Esophagus muscularis mucosa (tissue), 4 donors: ENCODE data around the gene TANC1.

Experiments used
- EP300 ChIP-seq: sonication (generic); formaldehyde crosslinking; IDR thresholded peaks from one replicate; pipeline ENCODE4 v1.6.1; 2017; ENCODE audit warnings: antibody characterized with exemption
- POLR2A ChIP-seq: fragments of 450-650 bp; IDR thresholded peaks from one replicate; pipeline ENCODE4 v1.6.1; 2017; ENCODE audit warnings: antibody characterized with exemption, moderate library complexity, mild to moderate bottlenecking, low read depth
- POLR2AphosphoS5 ChIP-seq, 2 donors: sonication (generic); formaldehyde crosslinking; IDR thresholded peaks; one replicate each; pipeline ENCODE4 v1.6.1; 2017; ENCODE audit warnings: antibody characterized with exemption in 2 of 2
- TF ChIP-seq, protein P1 (sequence below), 3 experiments: fragments of 200-600 bp in 2 of 3; fragments of 450-650 bp in 1 of 3; sonication (generic) in 2 of 3; IDR thresholded peaks; one replicate each; pipeline ENCODE4 v1.5.1; 2017 to 2019; ENCODE audit warnings: antibody characterized with exemption in 3 of 3, mild to moderate bottlenecking in 2 of 3, moderate library complexity in 1 of 3

DNA sequence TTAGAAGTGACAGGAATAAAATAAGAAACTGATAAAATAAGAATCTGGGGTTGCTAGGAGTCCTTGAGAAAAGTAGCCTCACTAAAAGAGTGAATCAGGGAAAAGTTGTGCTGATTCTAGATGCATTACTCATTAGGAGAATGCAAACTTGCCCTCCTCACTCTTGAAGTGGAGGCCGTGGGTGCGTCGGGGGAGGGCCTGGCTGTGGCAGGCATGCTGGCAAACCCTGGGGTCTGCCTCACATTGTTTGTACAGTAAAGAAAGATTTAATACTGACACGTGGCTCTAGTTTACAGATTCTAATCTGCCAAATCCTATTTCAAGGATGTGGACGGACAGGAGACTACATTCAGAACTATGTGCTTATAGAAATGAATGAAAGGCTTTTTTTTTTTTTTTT lies 41.9 kb downstream of the TANC1 start:
- TF ChIP-seq, protein P1, sequence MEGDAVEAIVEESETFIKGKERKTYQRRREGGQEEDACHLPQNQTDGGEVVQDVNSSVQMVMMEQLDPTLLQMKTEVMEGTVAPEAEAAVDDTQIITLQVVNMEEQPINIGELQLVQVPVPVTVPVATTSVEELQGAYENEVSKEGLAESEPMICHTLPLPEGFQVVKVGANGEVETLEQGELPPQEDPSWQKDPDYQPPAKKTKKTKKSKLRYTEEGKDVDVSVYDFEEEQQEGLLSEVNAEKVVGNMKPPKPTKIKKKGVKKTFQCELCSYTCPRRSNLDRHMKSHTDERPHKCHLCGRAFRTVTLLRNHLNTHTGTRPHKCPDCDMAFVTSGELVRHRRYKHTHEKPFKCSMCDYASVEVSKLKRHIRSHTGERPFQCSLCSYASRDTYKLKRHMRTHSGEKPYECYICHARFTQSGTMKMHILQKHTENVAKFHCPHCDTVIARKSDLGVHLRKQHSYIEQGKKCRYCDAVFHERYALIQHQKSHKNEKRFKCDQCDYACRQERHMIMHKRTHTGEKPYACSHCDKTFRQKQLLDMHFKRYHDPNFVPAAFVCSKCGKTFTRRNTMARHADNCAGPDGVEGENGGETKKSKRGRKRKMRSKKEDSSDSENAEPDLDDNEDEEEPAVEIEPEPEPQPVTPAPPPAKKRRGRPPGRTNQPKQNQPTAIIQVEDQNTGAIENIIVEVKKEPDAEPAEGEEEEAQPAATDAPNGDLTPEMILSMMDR (IDR thresholded peaks at IDR 0.05) = no peak
- no peak for TF ChIP-seq POLR2A
- no peak for TF ChIP-seq EP300
- no peak for TF ChIP-seq POLR2AphosphoS5 (IDR thresholded peaks at IDR 0.05)
